Stimulated activated CD8-positive, alpha-beta memory T cell treated with anti-CD3 and anti-CD28 coated beads, Interleukin-4, amount 100 ng/mL, for 1 hour (primary cell): Measurements from ENCODE around the gene MBLAC1.
A peak's percentile ranks its signal among the peaks of the same experiment; 100 is the strongest.
"Not testable (repeated sequence)": the region's sequence is repeated elsewhere in the genome, so short reads cannot be mapped to it uniquely, and the experiment has no call there.

Source experiments
- DNase-seq, 2 donors: peaks; one replicate each; pipeline ENCODE4 v3.0.0-alpha.2; 2020; ENCODE audit warnings: low read depth in 2 of 2, low spot score in 1 of 2

The MBLAC1 gene

GRCh38 chr7:100122067-100122466 lies 4.7 kb upstream of the MBLAC1 start:
- DNase-seq, result no peak

DNA sequence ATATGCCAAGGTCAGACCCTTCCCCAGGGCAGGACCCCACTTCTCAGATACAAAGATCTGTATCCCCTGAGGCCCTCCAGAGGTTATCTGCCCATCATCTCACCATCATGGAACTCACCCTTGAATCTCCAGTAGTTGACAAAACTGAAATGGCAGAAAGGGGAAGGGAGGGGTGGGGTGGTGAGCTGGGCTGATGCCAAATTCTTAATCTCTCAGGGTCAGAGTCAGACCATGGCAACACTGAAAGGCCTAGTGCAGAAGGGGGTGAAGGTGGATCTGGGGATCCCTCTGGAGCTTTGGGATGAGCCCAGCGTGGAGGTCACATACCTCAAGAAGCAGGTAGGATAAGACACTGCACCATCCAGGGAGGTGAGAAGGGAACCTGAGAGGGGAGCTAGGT lies 4.2 kb upstream of the MBLAC1 start:
- no peak for DNase-seq

GRCh38 chr7:100124301-100125230 lies 2.2 kb upstream of the MBLAC1 start:
- no peak for DNase-seq

- no peak for DNase-seq
Observed at GRCh38 chr7:100126239-100126930, 382 bp upstream of the MBLAC1 start.

DNA sequence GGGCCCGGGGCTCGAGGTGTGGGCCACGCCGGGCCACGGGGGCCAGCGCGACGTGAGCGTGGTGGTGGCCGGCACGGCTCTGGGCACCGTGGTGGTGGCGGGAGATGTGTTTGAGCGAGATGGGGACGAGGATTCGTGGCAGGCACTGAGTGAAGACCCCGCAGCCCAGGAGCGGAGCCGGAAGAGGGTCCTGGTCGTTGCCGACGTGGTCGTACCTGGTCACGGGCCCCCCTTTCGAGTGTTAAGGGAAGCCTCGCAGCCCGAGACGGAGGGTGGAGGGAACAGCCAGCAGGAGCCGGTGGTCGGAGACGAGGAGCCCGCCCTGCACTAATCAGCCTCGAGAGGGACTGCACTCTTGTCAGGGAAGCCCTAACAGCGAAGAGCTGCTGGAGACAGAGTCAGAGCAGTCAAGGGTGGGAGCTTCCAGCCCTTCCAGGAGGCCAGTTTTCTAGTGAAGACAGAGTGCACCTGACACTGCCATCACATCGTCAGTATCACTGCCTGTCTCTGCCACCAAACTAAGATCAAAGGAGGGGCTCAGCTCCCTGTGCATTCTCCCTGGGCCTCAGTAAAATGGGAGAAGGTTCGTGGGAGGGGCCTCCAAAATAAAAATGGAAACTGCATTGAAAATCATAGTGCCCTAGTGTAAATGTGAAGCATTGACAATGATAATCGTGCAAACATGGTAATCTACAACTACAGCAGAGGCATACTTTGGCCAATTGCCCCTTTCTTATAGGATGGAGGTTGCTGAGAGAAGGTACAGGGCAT lies 1.3 kb downstream of the MBLAC1 start:
- DNase-seq, result no peak

DNA sequence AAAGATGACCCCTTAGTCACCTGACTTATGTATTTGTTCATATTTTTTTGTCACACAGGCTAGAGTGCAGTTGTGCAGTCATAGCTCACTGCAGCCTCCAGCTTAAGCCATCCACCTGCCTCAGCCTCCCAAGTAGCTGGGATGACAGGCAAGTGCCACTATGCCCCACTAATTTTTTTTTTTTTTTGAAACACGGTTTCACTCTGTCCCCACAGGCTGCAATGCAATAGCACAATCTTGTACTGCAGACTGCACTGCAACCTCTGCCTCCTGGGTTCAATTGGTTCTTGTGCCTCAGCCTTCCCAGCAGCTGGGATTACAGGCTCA lies 1.8 kb downstream of the MBLAC1 start:
- no peak for DNase-seq

DNA sequence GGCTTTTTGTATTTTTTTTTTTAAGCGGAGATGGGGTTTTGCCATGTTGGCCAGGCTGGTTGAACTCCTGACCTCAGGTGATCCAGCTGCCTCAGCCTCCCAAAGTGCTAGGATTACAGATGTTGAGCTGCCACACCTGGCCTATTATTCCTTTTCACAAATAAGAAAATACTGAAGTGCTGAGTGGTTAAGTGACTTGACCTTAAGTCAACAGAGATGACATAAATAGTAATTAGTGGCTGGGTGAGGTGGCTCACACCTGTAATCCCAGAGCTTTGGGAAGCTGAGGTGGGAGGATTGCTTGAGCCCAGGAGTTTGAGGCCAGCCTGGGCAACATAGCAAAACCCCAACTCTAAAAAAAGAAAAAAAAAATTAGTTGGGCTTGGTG lies 3.4 kb downstream of the MBLAC1 start:
- not testable (repeated sequence) for DNase-seq

DNA sequence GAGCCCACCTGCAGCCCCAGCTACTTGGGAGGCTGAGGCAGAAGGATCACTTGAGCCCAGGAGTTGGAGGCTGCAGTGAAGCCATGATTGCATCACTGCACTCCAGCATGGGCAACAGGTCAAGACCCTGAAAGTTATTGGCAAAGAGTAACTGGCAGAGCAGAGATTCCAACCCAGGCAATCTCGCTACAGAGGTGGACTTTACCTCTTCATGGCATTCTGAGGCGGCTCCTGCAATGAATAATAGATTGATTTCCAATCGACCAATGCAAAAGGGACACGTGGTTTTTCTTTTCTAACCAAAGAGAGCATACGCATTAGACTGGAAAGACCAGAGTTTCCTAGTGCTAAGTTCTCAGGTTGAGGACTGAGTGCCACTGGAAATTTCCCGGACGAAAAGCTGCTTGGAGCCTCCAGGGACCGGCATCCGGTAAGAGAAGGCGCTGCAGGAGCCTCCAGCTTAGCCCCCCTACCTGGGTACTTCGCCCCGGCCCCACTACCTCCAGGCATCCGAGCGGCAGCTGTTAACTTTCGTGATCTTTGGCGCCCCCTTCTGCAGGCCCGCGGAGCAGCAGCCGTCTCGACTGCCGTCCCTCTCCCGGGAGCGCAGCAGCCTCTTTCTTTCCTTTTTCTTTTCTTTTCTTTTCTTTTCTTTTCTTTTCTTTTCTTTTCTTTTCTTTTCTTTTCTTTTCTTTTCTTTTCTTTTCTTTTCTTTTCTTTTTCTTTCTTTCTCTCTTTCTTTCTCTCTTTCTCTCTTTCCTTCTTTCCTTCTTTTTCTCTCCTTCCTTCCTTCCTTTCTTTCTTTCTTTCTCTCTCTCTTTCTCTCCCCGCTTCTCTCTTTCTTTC lies 4.1 kb downstream of the MBLAC1 start:
- peak; percentile 67 to 86 for DNase-seq

GRCh38 chr7:100132126-100132525 lies 5.4 kb downstream of the MBLAC1 start:
- DNase-seq, result no peak

- DNase-seq, result no peak
Observed at GRCh38 chr7:100132697-100133151, 6.0 kb downstream of the MBLAC1 start.

DNA sequence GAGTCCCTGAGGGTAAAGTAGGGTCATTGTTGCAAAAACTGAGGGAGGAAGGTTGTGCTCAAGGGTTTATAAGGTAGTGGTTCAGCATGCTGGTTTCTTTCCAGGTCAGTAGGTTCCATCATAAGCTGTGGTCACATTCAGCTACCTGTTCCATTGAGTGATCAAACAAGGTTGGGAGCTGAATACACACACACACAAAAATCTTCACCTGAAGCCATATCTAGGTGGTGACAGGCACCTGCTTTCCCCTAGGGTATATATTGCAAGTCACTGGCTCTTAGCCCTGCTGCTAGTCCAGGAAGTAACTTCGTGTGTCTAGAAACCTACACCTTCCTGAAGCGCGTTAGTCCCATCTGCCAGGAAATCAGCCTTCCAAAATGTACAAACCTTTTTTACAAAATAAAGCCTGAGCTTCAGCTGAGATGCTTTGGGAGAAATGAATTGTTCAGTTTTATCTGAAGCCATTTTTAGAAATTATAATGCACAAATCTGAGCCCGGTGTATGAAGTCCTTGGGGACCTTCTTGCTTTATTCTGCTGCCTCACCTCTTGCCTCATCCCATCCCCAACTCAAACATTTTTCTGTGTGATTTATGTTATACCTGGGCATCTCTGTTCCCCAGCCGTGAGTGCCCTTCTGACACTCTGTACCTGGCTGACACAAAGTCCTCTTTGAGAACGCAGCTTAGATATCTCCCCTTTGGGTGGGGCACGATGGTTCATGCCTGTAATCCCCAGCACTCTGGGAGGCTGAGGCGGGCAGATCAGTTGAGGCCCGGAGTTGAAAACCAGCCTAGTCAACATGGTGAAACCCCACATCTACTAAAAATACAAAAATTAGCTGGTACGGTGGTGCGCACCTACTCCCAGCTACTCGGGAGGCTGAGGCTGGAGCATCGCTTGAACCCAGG lies 11.3 kb downstream of the MBLAC1 start:
- DNase-seq, result no peak

GRCh38 chr7:100141555-100141949 lies 14.8 kb downstream of the MBLAC1 start:
- DNase-seq, result no peak

- no peak for DNase-seq
Observed at GRCh38 chr7:100142461-100142860, 15.7 kb downstream of the MBLAC1 start.

DNA sequence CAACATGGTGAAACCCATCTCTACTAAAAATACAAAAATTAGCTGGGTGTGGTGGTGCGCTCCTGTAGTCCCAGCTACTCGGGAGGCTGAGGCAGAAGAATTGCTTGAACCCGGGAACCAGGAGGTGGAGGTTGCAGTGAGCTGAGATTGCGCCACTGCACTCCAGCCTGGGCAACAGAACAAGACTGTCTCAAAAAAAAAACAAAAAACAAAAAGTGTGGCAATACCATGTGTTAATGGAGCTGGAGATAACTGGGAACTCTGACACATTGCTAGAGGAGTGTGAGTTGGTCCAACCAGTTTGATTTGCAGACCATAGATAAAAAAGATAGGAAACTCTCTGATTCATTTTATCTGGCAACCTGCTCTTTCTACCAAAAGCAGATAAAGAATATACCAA lies 19.6 kb downstream of the MBLAC1 start:
- DNase-seq, result not testable (repeated sequence)

GRCh38 chr7:100147278-100147677 lies 20.5 kb downstream of the MBLAC1 start:
- DNase-seq, result no peak

GRCh38 chr7:100148225-100148558 lies 21.4 kb downstream of the MBLAC1 start:
- DNase-seq, result no peak

DNA sequence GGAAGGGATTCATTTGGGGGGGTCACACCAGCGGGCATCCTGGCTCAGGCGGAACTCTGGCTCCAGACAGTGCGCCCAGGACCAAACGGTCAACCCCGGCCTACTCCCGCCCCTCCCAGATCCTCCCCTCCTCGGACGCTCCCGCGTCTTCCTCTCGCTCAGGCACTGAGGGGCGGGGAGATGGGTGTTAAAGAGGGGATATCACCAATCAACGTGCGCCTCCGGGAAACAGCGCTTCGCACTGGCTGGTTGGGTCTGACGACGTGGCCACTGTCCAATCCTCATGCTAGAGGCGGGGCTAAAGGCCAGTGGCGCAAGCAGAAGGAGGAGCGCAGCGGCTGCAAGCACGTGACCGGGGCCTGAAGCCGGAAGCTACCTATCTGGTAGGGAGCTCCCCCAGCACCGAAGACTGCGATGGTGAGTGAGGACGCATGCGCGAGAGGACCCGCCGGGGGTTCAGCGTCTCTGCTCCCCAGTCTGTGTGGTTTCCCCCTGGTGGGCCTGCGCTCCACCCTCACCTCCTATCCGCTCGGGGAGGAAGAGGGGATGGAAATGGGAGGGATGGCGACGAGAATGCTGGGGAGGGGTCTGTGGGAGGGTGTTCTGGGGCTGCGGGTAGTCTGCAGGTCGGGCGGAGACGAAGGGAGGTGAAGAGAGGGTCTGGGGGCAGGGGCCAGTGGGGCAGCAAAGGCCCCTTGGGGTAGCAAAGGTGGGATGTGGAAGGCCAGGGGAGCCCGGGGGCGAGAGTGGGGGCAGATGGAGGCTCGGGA lies 22.0 kb downstream of the MBLAC1 start, which contains the start of gene LAMTOR4:
LAMTOR4 (plus strand) TSS at position 360 of the 770 bp plus-strand sequence; CDS start at position 415, 55 bp downstream.
- peak; percentile 88 to 96 for DNase-seq

DNA sequence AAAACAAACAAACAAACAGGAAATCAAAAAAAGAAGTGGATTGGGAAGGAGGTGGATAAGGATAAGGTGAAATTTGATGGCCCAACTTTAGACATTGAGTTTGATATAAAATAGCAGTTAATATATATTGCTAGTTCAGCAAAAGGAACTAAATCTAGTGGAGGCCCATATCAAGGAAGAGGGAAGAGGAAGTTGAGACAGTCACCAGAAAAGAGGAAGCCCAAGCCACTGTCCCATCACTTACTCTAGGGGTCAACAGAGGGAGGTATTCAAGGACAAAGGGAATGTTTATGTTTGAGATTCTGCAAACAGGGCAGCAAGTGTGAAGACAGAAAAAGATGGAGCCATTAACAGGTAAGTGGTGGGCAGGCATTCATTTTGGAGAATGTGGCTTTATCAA lies 25.6 kb downstream of the MBLAC1 start:
- no peak for DNase-seq
